ENCODE measurements around the gene ASGR1.

DNA sequence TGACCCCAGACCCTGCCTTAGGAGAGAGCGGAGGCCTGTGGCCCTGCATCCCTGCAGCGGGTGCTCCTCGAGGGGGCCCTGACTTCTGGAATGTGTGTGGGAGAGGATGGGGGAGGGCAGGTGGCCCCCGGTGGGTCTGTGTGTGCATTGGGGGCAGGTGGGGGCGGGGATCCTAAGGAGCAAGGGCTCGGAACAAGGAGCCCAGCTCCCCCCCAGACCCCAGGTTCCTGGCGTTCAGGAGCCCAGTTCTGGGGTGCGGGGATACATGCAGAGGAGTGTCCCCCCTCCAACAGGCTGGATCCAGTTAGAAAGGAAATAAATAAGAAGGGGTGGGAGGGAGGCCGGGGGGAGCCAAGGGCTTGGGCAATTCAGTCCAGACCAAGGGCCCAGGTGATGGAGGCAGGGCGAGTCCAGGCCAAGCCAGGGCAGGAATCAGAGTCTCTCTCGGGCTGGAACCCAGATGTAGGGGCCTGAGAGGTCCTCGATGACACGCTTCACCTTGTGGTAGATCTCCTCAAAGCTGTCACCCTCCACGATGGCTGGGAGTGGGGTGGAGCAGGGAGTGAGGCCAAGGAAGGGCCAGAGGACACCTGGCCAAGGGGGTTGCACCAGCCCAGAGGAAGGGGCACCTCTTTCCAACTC, 11.2 kb upstream of the ASGR1 start:
- TF ChIP-seq ZNF510 (tag by site-specific recombination; IDR thresholded peaks at IDR 0.05; ENCODE audit: insufficient replicate concordance) (no peak), YY2 (tag by site-specific recombination; IDR thresholded peaks at IDR 0.05) (no peak), ZNF184 (tag by site-specific recombination; IDR thresholded peaks at IDR 0.05) (no peak), ZBTB1 (tag by site-specific recombination; IDR thresholded peaks at IDR 0.05) (no peak), ZNF621 (tag by site-specific recombination; IDR thresholded peaks at IDR 0.05) (no peak), ZNF768 (tag by site-specific recombination; IDR thresholded peaks at IDR 0.05) (no peak), SCRT1 (tag by site-specific recombination; IDR thresholded peaks at IDR 0.05; ENCODE audit: borderline replicate concordance) (no peak)
- TF ChIP-seq, protein P1, sequence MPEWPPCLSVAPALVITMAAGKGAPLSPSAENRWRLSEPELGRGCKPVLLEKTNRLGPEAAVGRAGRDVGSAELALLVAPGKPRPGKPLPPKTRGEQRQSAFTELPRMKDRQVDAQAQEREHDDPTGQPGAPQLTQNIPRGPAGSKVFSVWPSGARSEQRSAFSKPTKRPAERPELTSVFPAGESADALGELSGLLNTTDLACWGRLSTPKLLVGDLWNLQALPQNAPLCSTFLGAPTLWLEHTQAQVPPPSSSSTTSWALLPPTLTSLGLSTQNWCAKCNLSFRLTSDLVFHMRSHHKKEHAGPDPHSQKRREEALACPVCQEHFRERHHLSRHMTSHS (tag by site-specific recombination; IDR thresholded peaks at IDR 0.05), result no peak
- TF ChIP-seq, protein P2, sequence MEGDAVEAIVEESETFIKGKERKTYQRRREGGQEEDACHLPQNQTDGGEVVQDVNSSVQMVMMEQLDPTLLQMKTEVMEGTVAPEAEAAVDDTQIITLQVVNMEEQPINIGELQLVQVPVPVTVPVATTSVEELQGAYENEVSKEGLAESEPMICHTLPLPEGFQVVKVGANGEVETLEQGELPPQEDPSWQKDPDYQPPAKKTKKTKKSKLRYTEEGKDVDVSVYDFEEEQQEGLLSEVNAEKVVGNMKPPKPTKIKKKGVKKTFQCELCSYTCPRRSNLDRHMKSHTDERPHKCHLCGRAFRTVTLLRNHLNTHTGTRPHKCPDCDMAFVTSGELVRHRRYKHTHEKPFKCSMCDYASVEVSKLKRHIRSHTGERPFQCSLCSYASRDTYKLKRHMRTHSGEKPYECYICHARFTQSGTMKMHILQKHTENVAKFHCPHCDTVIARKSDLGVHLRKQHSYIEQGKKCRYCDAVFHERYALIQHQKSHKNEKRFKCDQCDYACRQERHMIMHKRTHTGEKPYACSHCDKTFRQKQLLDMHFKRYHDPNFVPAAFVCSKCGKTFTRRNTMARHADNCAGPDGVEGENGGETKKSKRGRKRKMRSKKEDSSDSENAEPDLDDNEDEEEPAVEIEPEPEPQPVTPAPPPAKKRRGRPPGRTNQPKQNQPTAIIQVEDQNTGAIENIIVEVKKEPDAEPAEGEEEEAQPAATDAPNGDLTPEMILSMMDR (tag by site-specific recombination; IDR thresholded peaks at IDR 0.05), result no peak
- TF ChIP-seq, protein P3, sequence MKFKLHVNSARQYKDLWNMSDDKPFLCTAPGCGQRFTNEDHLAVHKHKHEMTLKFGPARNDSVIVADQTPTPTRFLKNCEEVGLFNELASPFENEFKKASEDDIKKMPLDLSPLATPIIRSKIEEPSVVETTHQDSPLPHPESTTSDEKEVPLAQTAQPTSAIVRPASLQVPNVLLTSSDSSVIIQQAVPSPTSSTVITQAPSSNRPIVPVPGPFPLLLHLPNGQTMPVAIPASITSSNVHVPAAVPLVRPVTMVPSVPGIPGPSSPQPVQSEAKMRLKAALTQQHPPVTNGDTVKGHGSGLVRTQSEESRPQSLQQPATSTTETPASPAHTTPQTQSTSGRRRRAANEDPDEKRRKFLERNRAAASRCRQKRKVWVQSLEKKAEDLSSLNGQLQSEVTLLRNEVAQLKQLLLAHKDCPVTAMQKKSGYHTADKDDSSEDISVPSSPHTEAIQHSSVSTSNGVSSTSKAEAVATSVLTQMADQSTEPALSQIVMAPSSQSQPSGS (tag by site-specific recombination; IDR thresholded peaks at IDR 0.05; ENCODE audit: low read depth), result no peak
- TF ChIP-seq, protein P4, sequence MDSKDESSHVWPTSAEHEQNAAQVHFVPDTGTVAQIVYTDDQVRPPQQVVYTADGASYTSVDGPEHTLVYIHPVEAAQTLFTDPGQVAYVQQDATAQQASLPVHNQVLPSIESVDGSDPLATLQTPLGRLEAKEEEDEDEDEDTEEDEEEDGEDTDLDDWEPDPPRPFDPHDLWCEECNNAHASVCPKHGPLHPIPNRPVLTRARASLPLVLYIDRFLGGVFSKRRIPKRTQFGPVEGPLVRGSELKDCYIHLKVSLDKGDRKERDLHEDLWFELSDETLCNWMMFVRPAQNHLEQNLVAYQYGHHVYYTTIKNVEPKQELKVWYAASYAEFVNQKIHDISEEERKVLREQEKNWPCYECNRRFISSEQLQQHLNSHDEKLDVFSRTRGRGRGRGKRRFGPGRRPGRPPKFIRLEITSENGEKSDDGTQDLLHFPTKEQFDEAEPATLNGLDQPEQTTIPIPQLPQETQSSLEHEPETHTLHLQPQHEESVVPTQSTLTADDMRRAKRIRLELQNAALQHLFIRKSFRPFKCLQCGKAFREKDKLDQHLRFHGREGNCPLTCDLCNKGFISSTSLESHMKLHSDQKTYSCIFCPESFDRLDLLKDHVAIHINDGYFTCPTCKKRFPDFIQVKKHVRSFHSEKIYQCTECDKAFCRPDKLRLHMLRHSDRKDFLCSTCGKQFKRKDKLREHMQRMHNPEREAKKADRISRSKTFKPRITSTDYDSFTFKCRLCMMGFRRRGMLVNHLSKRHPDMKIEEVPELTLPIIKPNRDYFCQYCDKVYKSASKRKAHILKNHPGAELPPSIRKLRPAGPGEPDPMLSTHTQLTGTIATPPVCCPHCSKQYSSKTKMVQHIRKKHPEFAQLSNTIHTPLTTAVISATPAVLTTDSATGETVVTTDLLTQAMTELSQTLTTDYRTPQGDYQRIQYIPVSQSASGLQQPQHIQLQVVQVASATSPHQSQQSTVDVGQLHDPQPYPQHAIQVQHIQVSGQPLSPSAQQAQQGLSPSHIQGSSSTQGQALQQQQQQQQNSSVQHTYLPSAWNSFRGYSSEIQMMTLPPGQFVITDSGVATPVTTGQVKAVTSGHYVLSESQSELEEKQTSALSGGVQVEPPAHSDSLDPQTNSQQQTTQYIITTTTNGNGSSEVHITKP (tag by site-specific recombination; IDR thresholded peaks at IDR 0.05), result no peak

Data from HEK293 (cell line).